HG03045 (cell line): ENCODE data around the gene DNM3.

Source experiments
- ATAC-seq: cut with Tn5 transposase; IDR thresholded peaks from one replicate; pipeline ENCODE4 v1.9.1; 2021; ENCODE audit warnings: mild to moderate bottlenecking, moderate library complexity; ENCODE audit not compliant: unreplicated experiment

The DNM3 gene

GRCh38 chr1:172135978-172136610 lies 294.8 kb downstream of the DNM3 start:
- no peak for ATAC-seq

- ATAC-seq = no peak
Observed at GRCh38 chr1:172136925-172137324, 295.6 kb downstream of the DNM3 start.

- no peak for ATAC-seq
Observed at GRCh38 chr1:172137703-172138454, 296.6 kb downstream of the DNM3 start.

- ATAC-seq = no peak
Observed at GRCh38 chr1:172138634-172139033, 297.3 kb downstream of the DNM3 start.

- no peak for ATAC-seq
Observed at GRCh38 chr1:172139196-172139595, 297.9 kb downstream of the DNM3 start.

GRCh38 chr1:172140072-172140471 lies 298.8 kb downstream of the DNM3 start:
- ATAC-seq = no peak

GRCh38 chr1:172140591-172140990 lies 299.3 kb downstream of the DNM3 start:
- no peak for ATAC-seq

- no peak for ATAC-seq
Observed at GRCh38 chr1:172141341-172141881, 300.1 kb downstream of the DNM3 start.

GRCh38 chr1:172142324-172142723 lies 301.0 kb downstream of the DNM3 start:
- no peak for ATAC-seq

GRCh38 chr1:172143384-172144055 lies 302.2 kb downstream of the DNM3 start:
- no peak for ATAC-seq

GRCh38 chr1:172144445-172145061 lies 303.3 kb downstream of the DNM3 start:
- ATAC-seq = no peak

GRCh38 chr1:172145231-172145651 lies 303.9 kb downstream of the DNM3 start:
- no peak for ATAC-seq

- ATAC-seq = no peak
Observed at GRCh38 chr1:172145656-172146055, 304.4 kb downstream of the DNM3 start.

- no peak for ATAC-seq
Observed at GRCh38 chr1:172146141-172146850, 305.0 kb downstream of the DNM3 start.

- no peak for ATAC-seq
Observed at GRCh38 chr1:172147541-172147940, 306.2 kb downstream of the DNM3 start.

- ATAC-seq = no peak
Observed at GRCh38 chr1:172148213-172148612, 306.9 kb downstream of the DNM3 start.

GRCh38 chr1:172148707-172149106 lies 307.4 kb downstream of the DNM3 start:
- ATAC-seq = no peak

GRCh38 chr1:172149346-172149745 lies 308.0 kb downstream of the DNM3 start:
- ATAC-seq = no peak

- ATAC-seq = peak; percentile 66
Observed at GRCh38 chr1:172154551-172154950, 313.3 kb downstream of the DNM3 start.

- no peak for ATAC-seq
Observed at GRCh38 chr1:172155766-172156165, 314.5 kb downstream of the DNM3 start.

- no peak for ATAC-seq
Observed at GRCh38 chr1:172162236-172162635, 320.9 kb downstream of the DNM3 start.
